ENCODE measurements around the gene PPFIBP2.
"Not testable (repeated sequence)": the region's sequence is repeated elsewhere in the genome, so short reads cannot be mapped to it uniquely, and the experiment has no call there.

The PPFIBP2 gene

GRCh38 chr11:7639643-7640025, 125.8 kb downstream of the PPFIBP2 start:
- no peak for DNase-seq

- DNase-seq = no peak
These were observed 127.0 kb downstream of the PPFIBP2 start for GRCh38 chr11:7640816-7641215.

- no peak for DNase-seq
These were observed 128.9 kb downstream of the PPFIBP2 start for GRCh38 chr11:7642747-7643146.

- DNase-seq = no peak
These were observed 129.5 kb downstream of the PPFIBP2 start for GRCh38 chr11:7643314-7643713.

- no peak for DNase-seq
These were observed 131.4 kb downstream of the PPFIBP2 start for GRCh38 chr11:7645206-7645605.

- no peak for DNase-seq
These were observed 133.1 kb downstream of the PPFIBP2 start for GRCh38 chr11:7646866-7647265.

GRCh38 chr11:7648264-7648663, 134.5 kb downstream of the PPFIBP2 start:
- DNase-seq = no peak

GRCh38 chr11:7651140-7651551, 137.3 kb downstream of the PPFIBP2 start:
- DNase-seq = peak; percentile 79

GRCh38 chr11:7651700-7652099, 137.9 kb downstream of the PPFIBP2 start:
- DNase-seq = no peak

- DNase-seq = no peak
These were observed 140.5 kb downstream of the PPFIBP2 start for GRCh38 chr11:7654195-7654705.

- no peak for DNase-seq
These were observed 141.7 kb downstream of the PPFIBP2 start for GRCh38 chr11:7655253-7656217.

- no peak for DNase-seq
These were observed 142.9 kb downstream of the PPFIBP2 start for GRCh38 chr11:7656704-7657103.

GRCh38 chr11:7657306-7658025, 143.7 kb downstream of the PPFIBP2 start:
- DNase-seq = peak; percentile 34

GRCh38 chr11:7663531-7663930, 149.7 kb downstream of the PPFIBP2 start:
- DNase-seq = not testable (repeated sequence)

- DNase-seq = no peak
These were observed 151.1 kb downstream of the PPFIBP2 start for GRCh38 chr11:7664867-7665266.

GRCh38 chr11:7665473-7666291, 151.9 kb downstream of the PPFIBP2 start:
- DNase-seq = peak; percentile 40

- DNase-seq = no peak
These were observed 152.6 kb downstream of the PPFIBP2 start for GRCh38 chr11:7666292-7666866.

GRCh38 chr11:7667460-7667859, 153.7 kb downstream of the PPFIBP2 start:
- DNase-seq = no peak

GRCh38 chr11:7668464-7668863, 154.7 kb downstream of the PPFIBP2 start:
- no peak for DNase-seq

GRCh38 chr11:7668911-7669310, 155.1 kb downstream of the PPFIBP2 start:
- DNase-seq = no peak

- DNase-seq = peak; percentile 20
These were observed 156.8 kb downstream of the PPFIBP2 start for GRCh38 chr11:7670641-7671040.

Data from MV-4-11 (cell line).